ENCODE results near the gene RSRC1. TPM values are rescaled to one million over a fixed set of nuclear protein-coding genes. Genes with fewer than 3 reads are reported as not detected.

The RSRC1 gene
- total and polyA plus RNA-seq, 2 of the 13 experiments (the other 11 are each of a cell fraction or from before 2014, with no cell fraction given) = 4.9 to 63.0 TPM

DNA sequence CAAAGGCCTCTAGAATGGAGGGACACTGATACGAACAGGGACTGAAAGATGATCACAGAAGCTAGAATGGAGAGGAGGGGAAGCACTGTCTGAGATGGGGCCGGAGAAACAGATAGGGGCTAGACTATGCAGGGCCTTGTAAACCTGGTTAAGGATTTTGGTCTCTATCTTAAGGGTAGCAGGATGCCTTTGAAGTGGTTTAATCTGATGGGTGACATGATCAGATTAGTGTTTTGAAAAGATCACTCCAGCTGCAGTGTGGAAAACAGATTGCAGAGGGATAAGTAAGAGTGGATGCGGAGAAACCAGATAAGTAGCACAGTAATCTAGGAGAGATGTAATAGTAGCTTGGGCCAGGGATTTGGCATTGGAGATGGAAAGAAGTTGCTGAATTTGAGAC is 108.1 kb downstream of the RSRC1 start:
- BruUV-seq (replicated peaks) = no TSS peak
- ATAC-seq = no peak
- no peak overlapping the region for H3K4me2 ChIP-seq (ENCODE audit: low read depth, low read length)
- no peaks in the 10 kb centered on the region for H4K20me1 ChIP-seq (ENCODE audit: insufficient read depth, low read length)
- H3K4me3 ChIP-seq (replicated peaks in 1 of 3; ENCODE audit: insufficient read depth in 1 of 3, low read depth in 2 of 3, low read length in 3 of 3) = no peak overlapping the region
- H3K27ac ChIP-seq (ENCODE audit: extremely low read length, insufficient read depth, low read length) = no peak overlapping the region
- CTCF ChIA-PET (ENCODE audit: low intra/inter-chr PET ratio, low total read pairs) = no interaction called here
- H3K36me3 ChIP-seq (replicated peaks in 1 of 2; ENCODE audit: control insufficient read depth in 1 of 2, insufficient read depth in 2 of 2, low read length in 2 of 2) = no peaks in the 10 kb centered on the region
- TF ChIP-seq TRIM24 (CRISPR knock-in tag; IDR thresholded peaks at IDR 0.05) (no peak), FOXJ3 (CRISPR knock-in tag; IDR thresholded peaks at IDR 0.05; ENCODE audit: borderline replicate concordance) (no peak), NCOA5 (CRISPR knock-in tag; IDR thresholded peaks at IDR 0.05) (no peak), YY1 (IDR thresholded peaks at IDR 0.05; ENCODE audit: insufficient read depth, insufficient replicate concordance, low read depth, low read length) (no peak), ZNF572 (CRISPR knock-in tag; IDR thresholded peaks at IDR 0.05) (no peak), KDM6A (CRISPR knock-in tag; IDR thresholded peaks at IDR 0.05; ENCODE audit: low read depth) (no peak), GATAD1 (CRISPR knock-in tag; IDR thresholded peaks at IDR 0.05) (no peak), TBL1XR1 (IDR thresholded peaks at IDR 0.05; ENCODE audit: borderline replicate concordance, low read length, partially characterized antibody) (no peak), JUN (CRISPR knock-in tag; IDR thresholded peaks at IDR 0.05) (no peak)
- TF ChIP-seq, protein P1, sequence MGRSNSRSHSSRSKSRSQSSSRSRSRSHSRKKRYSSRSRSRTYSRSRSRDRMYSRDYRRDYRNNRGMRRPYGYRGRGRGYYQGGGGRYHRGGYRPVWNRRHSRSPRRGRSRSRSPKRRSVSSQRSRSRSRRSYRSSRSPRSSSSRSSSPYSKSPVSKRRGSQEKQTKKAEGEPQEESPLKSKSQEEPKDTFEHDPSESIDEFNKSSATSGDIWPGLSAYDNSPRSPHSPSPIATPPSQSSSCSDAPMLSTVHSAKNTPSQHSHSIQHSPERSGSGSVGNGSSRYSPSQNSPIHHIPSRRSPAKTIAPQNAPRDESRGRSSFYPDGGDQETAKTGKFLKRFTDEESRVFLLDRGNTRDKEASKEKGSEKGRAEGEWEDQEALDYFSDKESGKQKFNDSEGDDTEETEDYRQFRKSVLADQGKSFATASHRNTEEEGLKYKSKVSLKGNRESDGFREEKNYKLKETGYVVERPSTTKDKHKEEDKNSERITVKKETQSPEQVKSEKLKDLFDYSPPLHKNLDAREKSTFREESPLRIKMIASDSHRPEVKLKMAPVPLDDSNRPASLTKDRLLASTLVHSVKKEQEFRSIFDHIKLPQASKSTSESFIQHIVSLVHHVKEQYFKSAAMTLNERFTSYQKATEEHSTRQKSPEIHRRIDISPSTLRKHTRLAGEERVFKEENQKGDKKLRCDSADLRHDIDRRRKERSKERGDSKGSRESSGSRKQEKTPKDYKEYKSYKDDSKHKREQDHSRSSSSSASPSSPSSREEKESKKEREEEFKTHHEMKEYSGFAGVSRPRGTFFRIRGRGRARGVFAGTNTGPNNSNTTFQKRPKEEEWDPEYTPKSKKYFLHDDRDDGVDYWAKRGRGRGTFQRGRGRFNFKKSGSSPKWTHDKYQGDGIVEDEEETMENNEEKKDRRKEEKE (IDR thresholded peaks at IDR 0.05) = no peak
- TF ChIP-seq, protein P2, sequence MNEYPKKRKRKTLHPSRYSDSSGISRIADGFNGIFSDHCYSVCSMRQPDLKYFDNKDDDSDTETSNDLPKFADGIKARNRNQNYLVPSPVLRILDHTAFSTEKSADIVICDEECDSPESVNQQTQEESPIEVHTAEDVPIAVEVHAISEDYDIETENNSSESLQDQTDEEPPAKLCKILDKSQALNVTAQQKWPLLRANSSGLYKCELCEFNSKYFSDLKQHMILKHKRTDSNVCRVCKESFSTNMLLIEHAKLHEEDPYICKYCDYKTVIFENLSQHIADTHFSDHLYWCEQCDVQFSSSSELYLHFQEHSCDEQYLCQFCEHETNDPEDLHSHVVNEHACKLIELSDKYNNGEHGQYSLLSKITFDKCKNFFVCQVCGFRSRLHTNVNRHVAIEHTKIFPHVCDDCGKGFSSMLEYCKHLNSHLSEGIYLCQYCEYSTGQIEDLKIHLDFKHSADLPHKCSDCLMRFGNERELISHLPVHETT (CRISPR knock-in tag; conservative IDR thresholded peaks at IDR 0.05) = no peak
- TF ChIP-seq, protein P3, sequence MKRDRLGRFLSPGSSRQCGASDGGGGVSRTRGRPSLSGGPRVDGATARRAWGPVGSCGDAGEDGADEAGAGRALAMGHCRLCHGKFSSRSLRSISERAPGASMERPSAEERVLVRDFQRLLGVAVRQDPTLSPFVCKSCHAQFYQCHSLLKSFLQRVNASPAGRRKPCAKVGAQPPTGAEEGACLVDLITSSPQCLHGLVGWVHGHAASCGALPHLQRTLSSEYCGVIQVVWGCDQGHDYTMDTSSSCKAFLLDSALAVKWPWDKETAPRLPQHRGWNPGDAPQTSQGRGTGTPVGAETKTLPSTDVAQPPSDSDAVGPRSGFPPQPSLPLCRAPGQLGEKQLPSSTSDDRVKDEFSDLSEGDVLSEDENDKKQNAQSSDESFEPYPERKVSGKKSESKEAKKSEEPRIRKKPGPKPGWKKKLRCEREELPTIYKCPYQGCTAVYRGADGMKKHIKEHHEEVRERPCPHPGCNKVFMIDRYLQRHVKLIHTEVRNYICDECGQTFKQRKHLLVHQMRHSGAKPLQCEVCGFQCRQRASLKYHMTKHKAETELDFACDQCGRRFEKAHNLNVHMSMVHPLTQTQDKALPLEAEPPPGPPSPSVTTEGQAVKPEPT (CRISPR knock-in tag; IDR thresholded peaks at IDR 0.05; ENCODE audit: low read depth) = no peak
- TF ChIP-seq, protein P4, sequence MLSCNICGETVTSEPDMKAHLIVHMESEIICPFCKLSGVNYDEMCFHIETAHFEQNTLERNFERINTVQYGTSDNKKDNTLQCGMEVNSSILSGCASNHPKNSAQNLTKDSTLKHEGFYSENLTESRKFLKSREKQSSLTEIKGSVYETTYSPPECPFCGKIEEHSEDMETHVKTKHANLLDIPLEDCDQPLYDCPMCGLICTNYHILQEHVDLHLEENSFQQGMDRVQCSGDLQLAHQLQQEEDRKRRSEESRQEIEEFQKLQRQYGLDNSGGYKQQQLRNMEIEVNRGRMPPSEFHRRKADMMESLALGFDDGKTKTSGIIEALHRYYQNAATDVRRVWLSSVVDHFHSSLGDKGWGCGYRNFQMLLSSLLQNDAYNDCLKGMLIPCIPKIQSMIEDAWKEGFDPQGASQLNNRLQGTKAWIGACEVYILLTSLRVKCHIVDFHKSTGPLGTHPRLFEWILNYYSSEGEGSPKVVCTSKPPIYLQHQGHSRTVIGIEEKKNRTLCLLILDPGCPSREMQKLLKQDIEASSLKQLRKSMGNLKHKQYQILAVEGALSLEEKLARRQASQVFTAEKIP (CRISPR knock-in tag; IDR thresholded peaks at IDR 0.05; ENCODE audit: borderline replicate concordance) = no peak
- TF ChIP-seq, protein P5, sequence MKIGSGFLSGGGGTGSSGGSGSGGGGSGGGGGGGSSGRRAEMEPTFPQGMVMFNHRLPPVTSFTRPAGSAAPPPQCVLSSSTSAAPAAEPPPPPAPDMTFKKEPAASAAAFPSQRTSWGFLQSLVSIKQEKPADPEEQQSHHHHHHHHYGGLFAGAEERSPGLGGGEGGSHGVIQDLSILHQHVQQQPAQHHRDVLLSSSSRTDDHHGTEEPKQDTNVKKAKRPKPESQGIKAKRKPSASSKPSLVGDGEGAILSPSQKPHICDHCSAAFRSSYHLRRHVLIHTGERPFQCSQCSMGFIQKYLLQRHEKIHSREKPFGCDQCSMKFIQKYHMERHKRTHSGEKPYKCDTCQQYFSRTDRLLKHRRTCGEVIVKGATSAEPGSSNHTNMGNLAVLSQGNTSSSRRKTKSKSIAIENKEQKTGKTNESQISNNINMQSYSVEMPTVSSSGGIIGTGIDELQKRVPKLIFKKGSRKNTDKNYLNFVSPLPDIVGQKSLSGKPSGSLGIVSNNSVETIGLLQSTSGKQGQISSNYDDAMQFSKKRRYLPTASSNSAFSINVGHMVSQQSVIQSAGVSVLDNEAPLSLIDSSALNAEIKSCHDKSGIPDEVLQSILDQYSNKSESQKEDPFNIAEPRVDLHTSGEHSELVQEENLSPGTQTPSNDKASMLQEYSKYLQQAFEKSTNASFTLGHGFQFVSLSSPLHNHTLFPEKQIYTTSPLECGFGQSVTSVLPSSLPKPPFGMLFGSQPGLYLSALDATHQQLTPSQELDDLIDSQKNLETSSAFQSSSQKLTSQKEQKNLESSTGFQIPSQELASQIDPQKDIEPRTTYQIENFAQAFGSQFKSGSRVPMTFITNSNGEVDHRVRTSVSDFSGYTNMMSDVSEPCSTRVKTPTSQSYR (CRISPR knock-in tag; IDR thresholded peaks at IDR 0.05; ENCODE audit: borderline replicate concordance) = no peak
- no peak overlapping the region for H2AFZ ChIP-seq (ENCODE audit: low read length)
- H3K4me1 ChIP-seq (ENCODE audit: insufficient read depth, low read length) = no peaks in the 10 kb centered on the region
- no peaks in the 10 kb centered on the region for H3K79me2 ChIP-seq (ENCODE audit: insufficient read depth, low read length)
- intact Hi-C loops (cut with micrococcal nuclease; ENCODE audit: unreplicated experiment) = no loop called here
- in situ Hi-C loops (cut with HindIII; ENCODE audit: extremely low pct_ligation_motif_present, low pct_unique_long_range_greater_than_20kb) = no loop called here
- no peak overlapping the region for H3K9ac ChIP-seq (ENCODE audit: insufficient read depth, low read depth, low read length)
- over 99% methylated on average over 3 of the region's 3 CpGs for WGBS (ENCODE audit: low lambda C conversion rate)
- no peak for DNase-seq (ENCODE audit: low spot score)
- H3K9me3 ChIP-seq (ENCODE audit: low read length) = no peaks in the 10 kb centered on the region
- no peaks in the 10 kb centered on the region; a peak in 1 of 5 replicates for H3K27me3 ChIP-seq (ENCODE audit: control insufficient read depth in 1 of 2, insufficient read depth in 2 of 2, low read length in 2 of 2)
- FAIRE-seq = no peak
- POLR2A ChIA-PET = no interaction called here

Measured in HepG2 (cell line).